GM23248 (cell line): ENCODE results near the gene SLC25A34. TPM values are rescaled to one million over a fixed set of nuclear protein-coding genes. Genes with fewer than 3 reads are reported as not detected.

Experiments used
- DNase-seq: peaks from one replicate; pipeline ENCODE4 v3.0.0-alpha.2; 2015
- H2AFZ ChIP-seq: fragments of 200-600 bp; sonication (generic); 2 replicates; pipeline ENCODE4 v1.6.1; 2016; ENCODE audit warnings: antibody characterized with exemption
- H3F3A ChIP-seq: fragments of 200-600 bp; sonication (generic); 2 replicates; pipeline ENCODE4 v1.6.1; 2016; ENCODE audit warnings: mild to moderate bottlenecking, antibody characterized with exemption, mixed run types; ENCODE audit not compliant: insufficient read depth
- H3K27ac ChIP-seq: fragments of 200-600 bp; sonication (generic); 2 replicates; pipeline ENCODE4 v1.5.1; 2016; ENCODE audit warnings: mild to moderate bottlenecking
- H3K27me3 ChIP-seq: fragments of 200-600 bp; sonication (generic); replicated peaks from 2 replicates; pipeline ENCODE4 v1.6.1; 2016; ENCODE audit warnings: mild to moderate bottlenecking; ENCODE audit not compliant: insufficient read depth
- H3K36me3 ChIP-seq: fragments of 200-600 bp; sonication (generic); 2 replicates; pipeline ENCODE4 v1.6.1; 2016; ENCODE audit warnings: low read depth, mild to moderate bottlenecking
- H3K4me1 ChIP-seq: fragments of 200-600 bp; sonication (generic); 2 replicates; pipeline ENCODE4 v1.6.1; 2016; ENCODE audit warnings: mild to moderate bottlenecking; ENCODE audit not compliant: insufficient read depth
- H3K4me2 ChIP-seq: fragments of 200-600 bp; sonication (generic); one replicate; pipeline ENCODE4 v1.6.1; 2016; ENCODE audit warnings: mild to moderate bottlenecking; ENCODE audit not compliant: unreplicated experiment
- H3K4me3 ChIP-seq: fragments of 200-600 bp; sonication (generic); 2 replicates; pipeline ENCODE4 v1.5.1; 2016; ENCODE audit warnings: mild to moderate bottlenecking
- H3K79me2 ChIP-seq: fragments of 200-600 bp; sonication (generic); 2 replicates; pipeline ENCODE4 v1.6.1; 2016; ENCODE audit warnings: mild to moderate bottlenecking; ENCODE audit not compliant: insufficient read depth
- H3K9ac ChIP-seq: fragments of 200-600 bp; sonication (generic); 2 replicates; pipeline ENCODE4 v1.6.1; 2016; ENCODE audit warnings: mild to moderate bottlenecking
- H3K9me2 ChIP-seq: fragments of 200-600 bp; sonication (generic); 2 replicates; pipeline ENCODE4 v1.6.1; 2016; ENCODE audit warnings: mixed run types, mild to moderate bottlenecking, moderate library complexity; ENCODE audit not compliant: insufficient read depth
- H3K9me3 ChIP-seq: fragments of 200-600 bp; sonication (generic); one replicate; pipeline ENCODE4 v1.6.1; 2017; ENCODE audit warnings: low read depth
- H4K20me1 ChIP-seq: fragments of 200-600 bp; sonication (generic); 2 replicates; pipeline ENCODE4 v1.6.0; 2016; ENCODE audit not compliant: insufficient read depth
- EZH2 ChIP-seq: fragments of 200-600 bp; sonication (generic); IDR thresholded peaks from 2 replicates; pipeline ENCODE4 v1.6.1; 2018; ENCODE audit warnings: antibody characterized with exemption, mild to moderate bottlenecking; ENCODE audit not compliant: insufficient read depth, poor library complexity, severe bottlenecking
- EZH2phosphoT487 ChIP-seq: fragments of 200-600 bp; sonication (generic); IDR thresholded peaks from 2 replicates; pipeline ENCODE4 v1.6.1; 2018; ENCODE audit warnings: antibody characterized with exemption, moderate library complexity, mild to moderate bottlenecking, low read depth; ENCODE audit not compliant: insufficient read depth
- WGBS, 2 experiments: methylation state at CpG; one replicate each; pipeline ENCODE4 v1.1.6; 2015 to 2017; ENCODE audit warnings: low lambda C conversion rate in 2 of 2, low coverage in 1 of 2; ENCODE audit errors: missing lambda C conversion rate in 2 of 2; 5-methylcytosine and 5-hydroxymethylcytosine counted together
- in situ Hi-C: fragments of 300-500 bp; cut with MboI; formaldehyde crosslinking; loops from 2 replicates; pipeline ENCODE4 v1.15.0; 2020
- polyA plus RNA-seq: library from polyadenylated mRNA; unstranded; fragments of >200 nt; fragmentation: Nextera tagmentation; extraction: Ambion mirVana; gene quantifications from 2 replicates; pipeline ENCODE4 v1.2.1, GENCODE V29; 2016
- total RNA-seq: library from RNA; depleted of rRNA; stranded (reverse); fragments of >200 nt; shearing (Covaris generic); gene quantifications from 2 replicates; pipeline ENCODE4 v1.2.3, GENCODE V29; 2014

SLC25A34 gene
- total and polyA plus RNA-seq, 2 experiments from 2014 or later = 0.20 to 0.54 TPM

- Histone ChIP-seq H3K4me3 (no peak overlapping the region), H3K79me2 (peaks cover 90% of the 10 kb centered on the region), H3K36me3 (no peaks in the 10 kb centered on the region), H4K20me1 (no peaks in the 10 kb centered on the region), H3K27ac (no peak overlapping the region), H3F3A (peaks cover 26% of the 10 kb centered on the region), H3K9ac (no peak overlapping the region), H3K27me3 (no peaks in the 10 kb centered on the region), H3K4me1 (peaks cover 32% of the 10 kb centered on the region), H3K9me3 (no peaks in the 10 kb centered on the region), H3K9me2 (no peaks in the 10 kb centered on the region), H2AFZ (no peak overlapping the region), H3K4me2 (no peak overlapping the region)
- DNase-seq = no peak
- WGBS, 2 experiments = 64 to 70% methylated on average over 6 of the region's 6 CpGs
- TF ChIP-seq EZH2 (no peak), EZH2phosphoT487 (no peak)
- in situ Hi-C loops = no loop called here
These were observed 35.5 kb upstream of the SLC25A34 start for GRCh38 chr1:15700508-15700907.

- in situ Hi-C loops = no loop called here
- H3K9me3 ChIP-seq = no peaks in the 10 kb centered on the region
- no peaks in the 10 kb centered on the region for H3K27me3 ChIP-seq
- H3F3A ChIP-seq = peaks cover 26% of the 10 kb centered on the region
- no peak for TF ChIP-seq EZH2phosphoT487
- no peak for TF ChIP-seq EZH2
- H3K9me2 ChIP-seq = no peaks in the 10 kb centered on the region
- H3K4me2 ChIP-seq = no peak overlapping the region
- 95 to 96% methylated on average over 8 of the region's 8 CpGs for WGBS, 2 experiments
- no peak overlapping the region for H2AFZ ChIP-seq
- no peak overlapping the region for H3K4me3 ChIP-seq
- no peak overlapping the region for H3K9ac ChIP-seq
- DNase-seq = no peak
- H4K20me1 ChIP-seq = no peaks in the 10 kb centered on the region
- H3K79me2 ChIP-seq = peaks cover 90% of the 10 kb centered on the region
- no peaks in the 10 kb centered on the region for H3K36me3 ChIP-seq
- H3K4me1 ChIP-seq = peaks cover 32% of the 10 kb centered on the region
- no peak overlapping the region; the same call in 1 of the 2 replicates for H3K27ac ChIP-seq
These were observed 34.3 kb upstream of the SLC25A34 start for GRCh38 chr1:15701784-15702183.

GRCh38 chr1:15702722-15703550, 33.1 kb upstream of the SLC25A34 start:
- peaks cover 32% of the 10 kb centered on the region for H3K4me1 ChIP-seq
- no peaks in the 10 kb centered on the region for H3K27me3 ChIP-seq
- peaks cover 26% of the 10 kb centered on the region for H3F3A ChIP-seq
- peak overlapping the region; percentile 81 for H3K9ac ChIP-seq
- H2AFZ ChIP-seq = peak overlapping the region; percentile 54
- H3K4me2 ChIP-seq = peak overlapping the region; percentile 70
- H3K36me3 ChIP-seq = no peaks in the 10 kb centered on the region
- H4K20me1 ChIP-seq = no peaks in the 10 kb centered on the region
- H3K4me3 ChIP-seq = peak overlapping the region; percentile 49
- peaks cover 90% of the 10 kb centered on the region for H3K79me2 ChIP-seq
- TF ChIP-seq EZH2 (no peak), EZH2phosphoT487 (no peak)
- no peaks in the 10 kb centered on the region for H3K9me3 ChIP-seq
- H3K27ac ChIP-seq = peak overlapping the region; percentile 96
- DNase-seq = peak; percentile 42
- no peaks in the 10 kb centered on the region for H3K9me2 ChIP-seq
- in situ Hi-C loops = no loop called here
- WGBS, 2 experiments = 59 to 64% methylated on average over 19 of the region's 19 CpGs

- WGBS, 2 experiments = 1 to 3% methylated on average over 9 of the region's 9 CpGs
These were observed 32.5 kb upstream of the SLC25A34 start for GRCh38 chr1:15703562-15703961.

More at GRCh38 chr1:15703562-15703961, 32.5 kb upstream of the SLC25A34 start:
- in situ Hi-C loops = no loop called here
- peak; percentile 98 for DNase-seq
- Histone ChIP-seq H3K9me3 (no peaks in the 10 kb centered on the region), H3F3A (peaks cover 26% of the 10 kb centered on the region), H3K27me3 (no peaks in the 10 kb centered on the region), H3K9me2 (no peaks in the 10 kb centered on the region), H3K36me3 (no peaks in the 10 kb centered on the region), H3K79me2 (peaks cover 90% of the 10 kb centered on the region), H2AFZ (peak overlapping the region; percentile 54), H3K27ac (peak overlapping the region; percentile 96), H3K4me1 (peaks cover 32% of the 10 kb centered on the region), H4K20me1 (0 out of 2 replicates have a peak, but pooled peaks cover under 1% of the 10 kb centered on the region), H3K9ac (peak overlapping the region; percentile 81), H3K4me3 (peak overlapping the region; percentile 49), H3K4me2 (peak overlapping the region; percentile 70)
- no peak for TF ChIP-seq EZH2phosphoT487
- no peak for TF ChIP-seq EZH2
